ENCODE data around the gene TMC1.
"Not testable (repeated sequence)": the region's sequence is repeated elsewhere in the genome, so short reads cannot be mapped to it uniquely, and the experiment has no call there.

DNA sequence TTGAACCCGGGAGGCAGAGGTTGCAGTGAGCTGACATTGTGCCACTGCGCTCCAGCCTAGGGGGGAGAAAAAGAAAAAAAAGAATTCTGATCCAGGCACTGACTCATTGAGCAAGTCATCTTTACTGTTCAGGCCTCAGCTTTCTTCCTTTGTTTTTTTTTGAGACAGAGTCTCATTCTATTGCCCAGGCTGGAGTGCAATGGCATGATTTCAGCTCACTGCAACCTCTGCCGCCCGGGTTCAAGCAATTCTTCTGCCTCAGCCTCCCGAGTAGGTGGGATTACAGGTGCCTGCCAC is 21.1 kb downstream of the TMC1 start:
- TF ChIP-seq, protein P1, sequence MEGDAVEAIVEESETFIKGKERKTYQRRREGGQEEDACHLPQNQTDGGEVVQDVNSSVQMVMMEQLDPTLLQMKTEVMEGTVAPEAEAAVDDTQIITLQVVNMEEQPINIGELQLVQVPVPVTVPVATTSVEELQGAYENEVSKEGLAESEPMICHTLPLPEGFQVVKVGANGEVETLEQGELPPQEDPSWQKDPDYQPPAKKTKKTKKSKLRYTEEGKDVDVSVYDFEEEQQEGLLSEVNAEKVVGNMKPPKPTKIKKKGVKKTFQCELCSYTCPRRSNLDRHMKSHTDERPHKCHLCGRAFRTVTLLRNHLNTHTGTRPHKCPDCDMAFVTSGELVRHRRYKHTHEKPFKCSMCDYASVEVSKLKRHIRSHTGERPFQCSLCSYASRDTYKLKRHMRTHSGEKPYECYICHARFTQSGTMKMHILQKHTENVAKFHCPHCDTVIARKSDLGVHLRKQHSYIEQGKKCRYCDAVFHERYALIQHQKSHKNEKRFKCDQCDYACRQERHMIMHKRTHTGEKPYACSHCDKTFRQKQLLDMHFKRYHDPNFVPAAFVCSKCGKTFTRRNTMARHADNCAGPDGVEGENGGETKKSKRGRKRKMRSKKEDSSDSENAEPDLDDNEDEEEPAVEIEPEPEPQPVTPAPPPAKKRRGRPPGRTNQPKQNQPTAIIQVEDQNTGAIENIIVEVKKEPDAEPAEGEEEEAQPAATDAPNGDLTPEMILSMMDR (conservative IDR thresholded peaks at IDR 0.05 in 1 of 2, IDR thresholded peaks at IDR 0.05 in 1 of 2; ENCODE audit: extremely low read depth in 1 of 2, insufficient read depth in 1 of 2, low read depth in 1 of 2, low read length in 2 of 2), result not testable (repeated sequence)
- not testable (repeated sequence) for TF ChIP-seq EZH2 (IDR thresholded peaks at IDR 0.05; ENCODE audit: borderline replicate concordance, low read length)
